A673 (cell line): ENCODE data around the gene ALG8.

Source experiments
- CTCF ChIP-seq: fragments of 300-800, 200-600 bp; sonication (generic); conservative IDR thresholded peaks from 2 replicates; pipeline ENCODE4 v1.5.1; 2017; ENCODE audit warnings: low read depth, mild to moderate bottlenecking, antibody characterized with exemption, low read length, moderate library complexity, mixed read lengths
- EZH2 ChIP-seq: fragments of 200-600 bp; sonication (generic); IDR thresholded peaks from 2 replicates; pipeline ENCODE4 v1.6.1; 2017; ENCODE audit warnings: borderline replicate concordance, low read depth, mild to moderate bottlenecking, mixed read lengths, antibody characterized with exemption, low read length; ENCODE audit not compliant: poor library complexity, severe bottlenecking

DNA sequence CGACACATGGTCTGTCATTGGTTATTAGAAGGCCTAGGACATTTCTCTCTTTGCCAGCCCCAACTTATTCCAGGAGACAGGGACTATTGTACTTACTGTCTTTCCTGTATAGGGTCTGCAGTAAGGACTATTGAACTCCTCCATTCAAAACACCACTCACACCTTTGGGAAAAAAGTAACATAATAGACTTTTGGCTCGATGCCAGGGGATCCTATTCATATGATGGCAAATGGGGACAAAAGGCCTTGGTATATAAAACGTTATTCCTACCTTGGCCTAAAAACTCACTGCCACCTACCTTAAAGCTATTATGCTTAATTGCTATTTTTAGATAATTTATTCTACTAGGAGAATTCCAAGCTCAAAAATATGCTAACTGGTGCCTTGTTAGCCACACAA is 53.5 kb downstream of the ALG8 start:
- TF ChIP-seq CTCF (no peak), EZH2 (no peak)
